B cell (primary cell): ENCODE results near the gene ZNF174. TPM values are rescaled to one million over a fixed set of nuclear protein-coding genes. Genes with fewer than 3 reads are reported as not detected.

Experiments used
- ATAC-seq: fragments of 200-7000 bp; cut with Tn5 transposase; one replicate; pipeline ENCODE4 v1.10.0; 2021; ENCODE audit warnings: low read depth, mild to moderate bottlenecking, moderate number of reproducible peaks, moderate library complexity
- CTCF ChIA-PET: fragments of 350-600 bp; sonication (Branson Sonifier 250); formaldehyde crosslinking; loops from one replicate; lab custom pipeline; 2021; ENCODE audit warnings: antibody characterized with exemption, inconsistent platforms; lab: Charles Lee
- POLR2A ChIA-PET: fragments of 350-600 bp; sonication (Branson Sonifier 250); formaldehyde crosslinking; loops from one replicate; lab custom pipeline; 2021; ENCODE audit warnings: antibody characterized with exemption; lab: Charles Lee
- DNase-seq: peaks from one replicate; pipeline ENCODE4 v3.0.0; 2013
- H2AFZ ChIP-seq: 2 replicates; pipeline ENCODE4 v1.6.1; 2012; ENCODE audit warnings: mild to moderate bottlenecking, low read depth, low read length; ENCODE audit not compliant: insufficient read depth, poor library complexity, severe bottlenecking
- H3K27ac ChIP-seq, 2 donors: 1 replicate in 1 of 2; 2 replicates in 1 of 2; pipeline ENCODE4 v1.5.1; 2012 to 2013; ENCODE audit warnings: low read length in 2 of 2, mild to moderate bottlenecking in 2 of 2, moderate library complexity in 1 of 2
- H3K27me3 ChIP-seq, 4 experiments: fragments of 200-600 bp in 1 of 4; sonication (generic) in 1 of 4; replicated peaks in 1 of 4; 1 replicate in 2 of 4; 2 replicates in 2 of 4; pipeline versions ENCODE4 v1.6.1 to v1.7.0; 2013 to 2016; ENCODE audit warnings: low read length in 3 of 4, mild to moderate bottlenecking in 2 of 4, mixed read lengths in 1 of 4, moderate library complexity in 1 of 4; ENCODE audit not compliant: insufficient read depth in 4 of 4, control insufficient read depth in 3 of 4; ENCODE audit errors: control extremely low read depth in 1 of 4
- H3K36me3 ChIP-seq, 2 experiments: replicated peaks in 1 of 2; 1 replicate in 1 of 2; 2 replicates in 1 of 2; pipeline versions ENCODE4 v1.6.1 to v1.7.1; 2013; ENCODE audit warnings: low read length in 1 of 2; ENCODE audit not compliant: insufficient read depth in 2 of 2, control insufficient read depth in 1 of 2; ENCODE audit errors: control extremely low read depth in 1 of 2, extremely low read depth in 1 of 2
- H3K4me1 ChIP-seq, 2 donors: fragments of 200-600 bp in 1 of 2; sonication (generic) in 1 of 2; 1 replicate in 1 of 2; 2 replicates in 1 of 2; pipeline versions ENCODE4 v1.5.1 to v1.6.1; 2013 to 2017; ENCODE audit warnings: low read length in 2 of 2; ENCODE audit not compliant: control insufficient read depth in 2 of 2, insufficient read depth in 2 of 2
- H3K4me2 ChIP-seq: replicated peaks from 2 replicates; pipeline ENCODE3; 2012; ENCODE audit warnings: mild to moderate bottlenecking, low read depth, low read length; ENCODE audit not compliant: poor library complexity, severe bottlenecking
- H3K4me3 ChIP-seq, 5 experiments: fragments of 200-600 bp in 1 of 5; sonication (generic) in 1 of 5; 1 replicate in 3 of 5; 2 replicates in 2 of 5; pipeline versions ENCODE4 v1.5.1 to v1.7.0; 2011 to 2016; ENCODE audit warnings: low read length in 4 of 5, mild to moderate bottlenecking in 4 of 5, low read depth in 2 of 5, control low read depth in 1 of 5, moderate library complexity in 1 of 5; ENCODE audit not compliant: insufficient read depth in 1 of 5; ENCODE audit errors: control extremely low read depth in 1 of 5, extremely low read depth in 1 of 5
- H3K79me2 ChIP-seq: fragments of 200-600 bp; sonication (generic); one replicate; pipeline ENCODE4 v1.6.0; 2016; ENCODE audit warnings: low read length; ENCODE audit not compliant: control insufficient read depth, insufficient read depth
- H3K9ac ChIP-seq: fragments of 200-600 bp; sonication (generic); 2 replicates; pipeline ENCODE4 v1.6.1; 2017; ENCODE audit warnings: mild to moderate bottlenecking, low read length, moderate library complexity
- H3K9me3 ChIP-seq, 3 donors: one replicate each; pipeline versions ENCODE4 v1.6.1 to v1.7.1; 2013; ENCODE audit warnings: low read length in 2 of 3; ENCODE audit not compliant: control insufficient read depth in 2 of 3, insufficient read depth in 1 of 3; ENCODE audit errors: control extremely low read depth in 1 of 3
- H4K20me1 ChIP-seq: 2 replicates; pipeline ENCODE4 v1.6.0; 2012; ENCODE audit warnings: mild to moderate bottlenecking, low read length; ENCODE audit not compliant: insufficient read depth, control insufficient read depth, poor library complexity, severe bottlenecking
- H3K27ac Mint-ChIP-seq: one replicate; pipeline ENCODE4 v1.8.0; 2021; ENCODE audit warnings: mixed read lengths
- H3K27me3 Mint-ChIP-seq: one replicate; pipeline ENCODE4 v1.8.0; 2021; ENCODE audit warnings: mixed read lengths
- H3K4me1 Mint-ChIP-seq: one replicate; pipeline ENCODE4 v1.8.0; 2021; ENCODE audit warnings: mixed read lengths
- H3K4me3 Mint-ChIP-seq: one replicate; pipeline ENCODE4 v1.8.0; 2021; ENCODE audit warnings: mixed read lengths
- H3K9me3 Mint-ChIP-seq: one replicate; pipeline ENCODE4 v1.8.0; 2022; ENCODE audit warnings: mixed read lengths; ENCODE audit not compliant: insufficient read depth
- CTCF ChIP-seq: fragments of 200-600 bp; IDR thresholded peaks from one replicate; pipeline ENCODE4 v1.8.0; 2022; ENCODE audit warnings: antibody characterized with exemption, mild to moderate bottlenecking
- EZH2 ChIP-seq: IDR thresholded peaks from 2 replicates; pipeline ENCODE4 v1.6.1; 2012; ENCODE audit warnings: borderline replicate concordance, low read depth, mild to moderate bottlenecking, moderate library complexity, low read length; ENCODE audit not compliant: insufficient read depth, poor library complexity, severe bottlenecking
- WGBS: methylation state at CpG from one replicate; pipeline ENCODE4 v1.1.5; 2013; ENCODE audit warnings: missing lambda C conversion rate; ENCODE audit not compliant: insufficient coverage; 5-methylcytosine and 5-hydroxymethylcytosine counted together
- intact Hi-C: fragments of 100-400 bp; cut with micrococcal nuclease; formaldehyde crosslinking; loops from one replicate; pipeline ENCODE4 v1.10.0; 2022
- polyA plus RNA-seq: library from polyadenylated mRNA; depleted of rRNA; stranded (reverse); fragments of >200 nt; gene quantifications from 2 replicates; pipeline ENCODE4 v1.2.3, GENCODE V29; 2012
- total RNA-seq, 2 donors: library from RNA; stranded (reverse); fragments of 120-200 nt in 1 of 2; gene quantifications; 1 replicate in 1 of 2; 2 replicates in 1 of 2; pipeline versions ENCODE4 v1.2.3 to v1.2.4, GENCODE V29; 2013 to 2022

Gene ZNF174
- total and polyA plus RNA-seq, 2 donors (not counting 1 experiment from before 2014, with no cell fraction given), result 6.7 to 12.7 TPM

GRCh38 chr16:3443108-3444031 is 42.4 kb downstream of the ZNF174 start, which contains the start of the genes NAA60 and ZNF597:
Gene NAA60 (plus strand): TSS chr16:3443680. CDS start chr16:3476228, 32,548 bp downstream.
Gene ZNF597 (minus strand): TSS chr16:3443504. CDS start chr16:3443153, 351 bp downstream.
- Mint-ChIP-seq H3K4me3 (peak within 1 kb of the TSS; percentile 95), H3K27ac (peak within 1 kb of the TSS; percentile 91), H3K9me3 (peaks cover 5% of the 10 kb centered on the region), H3K4me1 (peaks cover 21% of the 10 kb centered on the region), H3K27me3 (peaks cover 3% of the 10 kb centered on the region)
- H3K4me1 ChIP-seq, result peaks cover 11% of the 10 kb centered on the region in 2 donors
- H3K9me3 ChIP-seq, result peaks cover 1 to 19% (median 11%) of the 10 kb centered on the region in 3 donors
- H3K79me2 ChIP-seq, result peaks cover 47% of the 10 kb centered on the region
- WGBS, result 47% methylated on average over 60 of the region's 61 CpGs
- ATAC-seq (peak; percentile 98), DNase-seq (peak; percentile 86)
- H3K4me2 ChIP-seq, result peak within 1 kb of the TSS; percentile 82
- peak within 1 kb of the TSS; percentile 79 for H2AFZ ChIP-seq
- no peak for TF ChIP-seq CTCF
- TF ChIP-seq EZH2, result no peak
- H3K27me3 ChIP-seq, result no peaks in the 10 kb centered on the region
- H3K27ac ChIP-seq, result peak within 1 kb of the TSS; percentile 34 to 83
- no peaks in the 10 kb centered on the region for H4K20me1 ChIP-seq
- ChIA-PET POLR2A (interaction anchor here (0.5 to 1.4 kb wide), 5 partner anchors 14 to 581 kb away, joined by 3 to 7 read pairs (median 4); partner anchors contain the start of genes ZNF174 and ZSCAN32), CTCF (interaction anchor here (1.0 to 1.3 kb wide), 2 partner anchors 14 to 43 kb away, joined by 4 read pairs; partner anchors contain the start of genes ZNF174 and ZSCAN32)
- peak within 1 kb of the TSS; percentile 53 to 79 (median 62) for H3K4me3 ChIP-seq
- intact Hi-C loops, result loop anchor here (1.0 kb wide), 3 partner anchors 14 to 138 kb away; partner anchors contain the start of genes TIGD7, ZNF174, ZNF75A and ZSCAN32
- peaks cover 0 to 22% of the 10 kb centered on the region in 2 experiments for H3K36me3 ChIP-seq
- peak within 1 kb of the TSS; percentile 80 for H3K9ac ChIP-seq
